ENCODE measurements around the gene REV3L. TPM values are rescaled to one million over a fixed set of nuclear protein-coding genes. Genes with fewer than 3 reads are reported as not detected.

Gene REV3L
- total and polyA plus RNA-seq, 2 donors (not counting 1 experiment from before 2014, with no cell fraction given) = 4.7 to 37.9 TPM

GRCh38 chr6:111484633-111484930 is 1.6 kb upstream of the REV3L start:
- Mint-ChIP-seq H3K27me3 (no peaks in the 10 kb centered on the region), H3K27ac (peak overlapping the region; percentile 99), H3K9me3 (ENCODE audit: insufficient read depth) (no peaks in the 10 kb centered on the region), H3K4me1 (peaks cover 44% of the 10 kb centered on the region), H3K4me3 (peak overlapping the region; percentile 96)
- Histone ChIP-seq H3K4me3 (ENCODE audit: control extremely low read depth in 1 of 5, extremely low read depth in 1 of 5, insufficient read depth in 1 of 5, low read depth in 2 of 5, low read length in 4 of 5) (peak overlapping the region; percentile 72 to 97 (median 88)), H3K27me3 (replicated peaks in 1 of 4; ENCODE audit: control extremely low read depth in 1 of 4, control insufficient read depth in 3 of 4, insufficient read depth in 4 of 4, low read length in 3 of 4) (no peaks in the 10 kb centered on the region), H3K4me1 (ENCODE audit: control insufficient read depth in 2 of 2, insufficient read depth in 2 of 2, low read length in 2 of 2) (peaks cover 16 to 18% of the 10 kb centered on the region in 2 donors), H4K20me1 (ENCODE audit: control insufficient read depth, insufficient read depth, low read length, poor library complexity, severe bottlenecking) (no peaks in the 10 kb centered on the region), H3K9ac (ENCODE audit: low read length) (peak overlapping the region; percentile 78), H3K4me2 (replicated peaks; ENCODE audit: low read depth, low read length, poor library complexity, severe bottlenecking) (peak overlapping the region; percentile 71), H3K36me3 (replicated peaks in 1 of 2; ENCODE audit: control extremely low read depth in 1 of 2, control insufficient read depth in 1 of 2, extremely low read depth in 1 of 2, insufficient read depth in 2 of 2, low read length in 1 of 2) (no peaks in the 10 kb centered on the region), H2AFZ (ENCODE audit: insufficient read depth, low read depth, low read length, poor library complexity, severe bottlenecking) (peak overlapping the region; percentile 69), H3K9me3 (ENCODE audit: control extremely low read depth in 1 of 3, control insufficient read depth in 2 of 3, insufficient read depth in 1 of 3, low read length in 2 of 3) (no peaks in the 10 kb centered on the region), H3K79me2 (ENCODE audit: control insufficient read depth, insufficient read depth, low read length) (peaks cover 75% of the 10 kb centered on the region), H3K27ac (ENCODE audit: low read length in 2 of 2) (peak overlapping the region; percentile 98 to 99)
- intact Hi-C loops (cut with micrococcal nuclease) = loop anchor here (5.0 to 10.0 kb wide), 4 partner anchors 83 to 1300 kb away; partner anchors contain the start of genes CDC40, FYN and RPF2
- TF ChIP-seq CTCF (IDR thresholded peaks at IDR 0.05) (no peak), EZH2 (IDR thresholded peaks at IDR 0.05; ENCODE audit: borderline replicate concordance, insufficient read depth, low read depth, low read length, poor library complexity, severe bottlenecking) (no peak)
- POLR2A ChIA-PET = interaction anchor here (0.6 to 3.0 kb wide), 5 partner anchors 71 to 395 kb away, joined by 3 to 26 read pairs (median 6); partner anchors contain the start of gene TRAF3IP2
- WGBS (ENCODE audit: insufficient coverage) = no CpG with 5 or more reads among the region's 8 CpGs
- no peak for ATAC-seq (ENCODE audit: low read depth)
- CTCF ChIA-PET = interaction anchor here (1.0 to 3.4 kb wide), 5 partner anchors 81 to 225 kb away, joined by 3 to 26 read pairs (median 5); partner anchors contain the start of gene TRAF3IP2
- no peak for DNase-seq
